GM19395 (cell line): ENCODE data around the gene C20orf202.

Experiments used
- ATAC-seq: cut with Tn5 transposase; IDR thresholded peaks from one replicate; pipeline ENCODE4 v1.9.1; 2021; ENCODE audit warnings: mild to moderate bottlenecking, moderate library complexity; ENCODE audit not compliant: unreplicated experiment

Gene C20orf202

GRCh38 chr20:1184260-1184637 lies 19.0 kb upstream of the C20orf202 start:
- ATAC-seq = no peak

- ATAC-seq = no peak
These were observed 18.5 kb upstream of the C20orf202 start, which contains the start of gene TMEM74B for GRCh38 chr20:1184638-1185315. Gene TMEM74B, minus strand, starts transcription at chr20:1184981. Its CDS starts 1,180 bp downstream, at chr20:1183801.

- ATAC-seq = no peak
These were observed 17.9 kb upstream of the C20orf202 start for GRCh38 chr20:1185316-1185741.

- no peak for ATAC-seq
These were observed 17.4 kb upstream of the C20orf202 start for GRCh38 chr20:1185790-1186334.

- ATAC-seq = no peak
These were observed 16.8 kb upstream of the C20orf202 start for GRCh38 chr20:1186367-1186991.

GRCh38 chr20:1187605-1188171 lies 15.6 kb upstream of the C20orf202 start:
- ATAC-seq = no peak

GRCh38 chr20:1188347-1188746 lies 14.9 kb upstream of the C20orf202 start:
- no peak for ATAC-seq

GRCh38 chr20:1189827-1190226 lies 13.4 kb upstream of the C20orf202 start:
- ATAC-seq = no peak

- ATAC-seq = no peak
These were observed 12.4 kb upstream of the C20orf202 start for GRCh38 chr20:1190847-1191246.

GRCh38 chr20:1191299-1191698 lies 12.0 kb upstream of the C20orf202 start:
- ATAC-seq = no peak

GRCh38 chr20:1195226-1195625 lies 8.0 kb upstream of the C20orf202 start:
- ATAC-seq = no peak

GRCh38 chr20:1196634-1197033 lies 6.6 kb upstream of the C20orf202 start:
- ATAC-seq = no peak

GRCh38 chr20:1197801-1198200 lies 5.5 kb upstream of the C20orf202 start:
- no peak for ATAC-seq

GRCh38 chr20:1198751-1199150 lies 4.5 kb upstream of the C20orf202 start:
- ATAC-seq = no peak

- no peak for ATAC-seq
These were observed 3.9 kb upstream of the C20orf202 start for GRCh38 chr20:1199212-1199873.

- no peak for ATAC-seq
These were observed 3.3 kb upstream of the C20orf202 start for GRCh38 chr20:1199964-1200363.

GRCh38 chr20:1203630-1204029 lies 376 bp downstream of the C20orf202 start:
- ATAC-seq = no peak

- no peak for ATAC-seq
These were observed 859 bp downstream of the C20orf202 start for GRCh38 chr20:1204113-1204512.

GRCh38 chr20:1204576-1204975 lies 1.3 kb downstream of the C20orf202 start:
- ATAC-seq = no peak

- ATAC-seq = no peak
These were observed 2.5 kb downstream of the C20orf202 start for GRCh38 chr20:1205802-1206201.

- ATAC-seq = no peak
These were observed 3.3 kb downstream of the C20orf202 start for GRCh38 chr20:1206366-1207148.
